ENCODE results near the gene NRROS. TPM values are rescaled to one million over a fixed set of nuclear protein-coding genes. Genes with fewer than 3 reads are reported as not detected.
A peak's percentile ranks its signal among the peaks of the same experiment; 100 is the strongest.
"Not testable (repeated sequence)": the region's sequence is repeated elsewhere in the genome, so short reads cannot be mapped to it uniquely, and the experiment has no call there.

NRROS gene
- total RNA-seq, 4 donors from 2014 or later, result 2.5 to 3.7 TPM; not detected in 2

DNA sequence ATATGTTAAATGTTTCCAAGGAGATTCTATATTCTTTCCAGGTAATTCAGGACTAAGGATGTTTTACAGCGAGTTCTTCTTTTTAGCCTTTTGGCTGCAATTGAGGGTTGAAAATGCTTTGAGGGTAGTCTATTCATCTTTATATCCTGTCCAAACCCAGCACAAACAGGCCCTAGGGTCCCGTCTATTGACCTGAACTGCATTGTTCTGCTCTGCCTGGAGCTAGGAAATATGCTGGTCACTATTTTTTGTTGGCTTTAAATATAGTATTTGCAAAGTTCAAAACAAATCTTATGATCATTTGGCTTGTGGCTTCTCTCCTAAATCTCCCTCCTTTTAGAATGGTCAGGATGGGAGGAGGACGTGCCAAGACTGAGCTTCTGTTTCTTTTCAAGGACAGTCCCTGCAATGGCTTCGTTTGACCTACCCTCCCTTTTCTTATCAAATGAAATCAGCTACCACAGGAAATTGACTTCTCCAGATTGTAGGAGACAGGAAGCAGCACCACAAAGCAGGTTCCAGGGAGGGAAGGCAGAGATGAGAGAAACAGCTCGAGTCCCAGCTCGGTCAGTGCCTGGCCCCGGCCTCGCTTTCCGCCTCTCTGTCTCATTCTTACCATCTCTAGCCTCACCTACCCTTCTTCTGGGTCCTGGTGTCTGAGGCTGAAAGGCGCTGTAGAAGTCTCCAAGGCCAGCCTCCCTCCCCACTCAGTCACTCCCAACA lies 27.6 kb upstream of the NRROS start:
- intact Hi-C loops (cut with DNase I; ENCODE audit: low total_unique reads) (no loop called here), in situ Hi-C loops (cut with MboI; ENCODE audit: low pct_ligation_motif_present in 1 of 4, low pct_unique_long_range_greater_than_20kb in 1 of 4, low sequenced_read_pairs in 3 of 4) (loop anchor here in 1 of 4 donors (25.0 kb wide), 1 partner anchor 350 kb away; the partner anchor contains the start of gene PIGZ)
- H3K4me3 ChIP-seq, result no peak overlapping the region
- no peak for TF ChIP-seq CTCF (IDR thresholded peaks at IDR 0.05)
- TF ChIP-seq EP300 (IDR thresholded peaks at IDR 0.05; ENCODE audit: low read depth), result no peak
- TF ChIP-seq POLR2A (IDR thresholded peaks at IDR 0.05), result no peak
- TF ChIP-seq POLR2AphosphoS5 (IDR thresholded peaks at IDR 0.05), result no peak
- no peaks in the 10 kb centered on the region for H3K9me3 ChIP-seq
- DNase-seq, result no peak
- 67 to 76% methylated on average over 4 to 10 of the region's 10 CpGs for WGBS, 2 donors (ENCODE audit: low coverage in 1 of 2)
- H3K27ac ChIP-seq, result peak overlapping the region; percentile 19 to 59 (median 28)
- H3K27me3 ChIP-seq, result peaks cover under 1% of the 10 kb centered on the region
- H3K4me1 ChIP-seq, result peaks cover 0 to 27% (median 6%) of the 10 kb centered on the region in 4 donors
- H3K36me3 ChIP-seq, result no peaks in the 10 kb centered on the region

- intact Hi-C loops (cut with DNase I; ENCODE audit: low total_unique reads); H3K36me3 ChIP-seq; H3K27me3 ChIP-seq; H3K27ac ChIP-seq; H3K4me3 ChIP-seq; DNase-seq; H3K9me3 ChIP-seq: not testable (repeated sequence)
- WGBS, 2 donors (ENCODE audit: low coverage in 1 of 2), result 86 to 94% methylated on average over 6 of the region's 6 CpGs
- H3K4me1 ChIP-seq, result peaks cover under 1 to 29% (median 4%) of the 10 kb centered on the region in 4 donors
- in situ Hi-C loops (cut with MboI; ENCODE audit: low pct_ligation_motif_present in 1 of 4, low pct_unique_long_range_greater_than_20kb in 1 of 4, low sequenced_read_pairs in 3 of 4), result loop anchor here in 1 of 4 donors (25.0 kb wide), 1 partner anchor 347 kb away; the partner anchor contains the start of gene PIGZ
Observed at GRCh38 chr3:196615234-196615633, 24.3 kb upstream of the NRROS start.

GRCh38 chr3:196617256-196617655 lies 22.2 kb upstream of the NRROS start:
- in situ Hi-C loops (cut with MboI; ENCODE audit: low pct_ligation_motif_present in 1 of 4, low pct_unique_long_range_greater_than_20kb in 1 of 4, low sequenced_read_pairs in 3 of 4), result loop anchor here in 1 of 4 donors (25.0 kb wide), 1 partner anchor 345 kb away; the partner anchor contains the start of gene PIGZ

GRCh38 chr3:196619223-196619622 lies 20.3 kb upstream of the NRROS start:
- Histone ChIP-seq H3K9me3 (no peaks in the 10 kb centered on the region), H3K36me3 (no peaks in the 10 kb centered on the region), H3K4me1 (peaks cover 4 to 13% (median 8%) of the 10 kb centered on the region in 4 donors), H3K27me3 (no peaks in the 10 kb centered on the region), H3K4me3 (no peak overlapping the region), H3K27ac (peak overlapping the region; percentile 31 to 60 (median 48))
- 48 to 64% methylated on average over 5 of the region's 5 CpGs for WGBS, 2 donors (ENCODE audit: low coverage in 1 of 2)
- TF ChIP-seq POLR2A (IDR thresholded peaks at IDR 0.05), result no peak
- TF ChIP-seq CTCF (IDR thresholded peaks at IDR 0.05), result no peak
- no peak for TF ChIP-seq EP300 (IDR thresholded peaks at IDR 0.05; ENCODE audit: low read depth)
- no peak for TF ChIP-seq POLR2AphosphoS5 (IDR thresholded peaks at IDR 0.05)
- in situ Hi-C loops (cut with MboI; ENCODE audit: low pct_ligation_motif_present in 1 of 4, low pct_unique_long_range_greater_than_20kb in 1 of 4, low sequenced_read_pairs in 3 of 4), result loop anchor here in 1 of 4 donors (25.0 kb wide), 1 partner anchor 343 kb away; the partner anchor contains the start of gene PIGZ
- intact Hi-C loops (cut with DNase I; ENCODE audit: low total_unique reads), result no loop called here
- DNase-seq, result no peak

More at GRCh38 chr3:196617256-196617655, 22.2 kb upstream of the NRROS start:
- intact Hi-C loops (cut with DNase I; ENCODE audit: low total_unique reads), result no loop called here
- no peaks in the 10 kb centered on the region for H3K27me3 ChIP-seq
- no peak overlapping the region for H3K27ac ChIP-seq
- DNase-seq, result no peak
- peaks cover 4 to 16% (median 6%) of the 10 kb centered on the region in 4 donors for H3K4me1 ChIP-seq
- no peaks in the 10 kb centered on the region for H3K36me3 ChIP-seq
- H3K4me3 ChIP-seq, result no peak overlapping the region
- WGBS, 2 donors (ENCODE audit: low coverage in 1 of 2), result 76 to 77% methylated on average over 5 of the region's 5 CpGs
- H3K9me3 ChIP-seq, result no peaks in the 10 kb centered on the region
- TF ChIP-seq POLR2AphosphoS5 (IDR thresholded peaks at IDR 0.05) (no peak), POLR2A (IDR thresholded peaks at IDR 0.05) (no peak), EP300 (IDR thresholded peaks at IDR 0.05; ENCODE audit: low read depth) (no peak), CTCF (IDR thresholded peaks at IDR 0.05) (no peak)

DNA sequence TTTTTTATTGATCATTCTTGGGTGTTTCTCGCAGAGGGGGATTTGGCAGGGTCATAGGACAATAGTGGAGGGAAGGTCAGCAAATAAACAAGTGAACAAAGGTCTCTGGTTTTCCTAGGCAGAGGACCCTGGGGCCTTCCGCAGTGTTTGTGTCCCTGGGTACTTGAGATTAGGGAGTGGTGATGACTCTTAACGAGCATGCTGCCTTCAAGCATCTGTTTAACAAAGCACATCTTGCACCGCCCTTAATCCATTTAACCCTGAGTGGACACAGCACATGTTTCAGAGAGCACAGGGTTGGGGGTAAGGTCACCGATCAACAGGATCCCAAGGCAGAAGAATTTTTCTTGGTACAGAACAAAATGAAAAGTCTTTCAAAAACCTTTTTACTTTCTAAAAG lies 19.9 kb upstream of the NRROS start:
- H3K9me3 ChIP-seq; H3K4me3 ChIP-seq; H3K36me3 ChIP-seq; DNase-seq; H3K27me3 ChIP-seq; intact Hi-C loops (cut with DNase I; ENCODE audit: low total_unique reads): not testable (repeated sequence)
- Histone ChIP-seq H3K4me1 (peaks cover 4 to 13% (median 8%) of the 10 kb centered on the region in 4 donors), H3K27ac (peak overlapping the region; percentile 61 to 79 (median 68))
- in situ Hi-C loops (cut with MboI; ENCODE audit: low pct_ligation_motif_present in 1 of 4, low pct_unique_long_range_greater_than_20kb in 1 of 4, low sequenced_read_pairs in 3 of 4), result loop anchor here in 1 of 4 donors (25.0 kb wide), 1 partner anchor 343 kb away; the partner anchor contains the start of gene PIGZ
- WGBS, 2 donors (ENCODE audit: low coverage in 1 of 2), result 20 to 47% methylated on average over 1 to 5 of the region's 5 CpGs
